ENCODE results near the gene STK32B. TPM values are rescaled to one million over a fixed set of nuclear protein-coding genes. Genes with fewer than 3 reads are reported as not detected.

The STK32B gene
- total and polyA plus RNA-seq, 2 experiments from 2014 or later: 0.71 to 2.3 TPM

GRCh38 chr4:5465529-5465928 is 414.2 kb downstream of the STK32B start:
- H2AFZ ChIP-seq: no peak overlapping the region
- H4K20me1 ChIP-seq (replicated peaks; ENCODE audit: insufficient read depth): no peaks in the 10 kb centered on the region
- ATAC-seq (no peak), DNase-seq (ENCODE audit: low spot score) (no peak)
- no peaks in the 10 kb centered on the region for H3K4me1 ChIP-seq (ENCODE audit: insufficient read depth)
- no peaks in the 10 kb centered on the region for H3K9me3 Mint-ChIP-seq
- no peaks in the 10 kb centered on the region for H3K79me2 ChIP-seq (replicated peaks; ENCODE audit: insufficient read depth)
- H3K9me2 ChIP-seq (ENCODE audit: insufficient read depth): no peaks in the 10 kb centered on the region
- H3K27me3 ChIP-seq (ENCODE audit: insufficient read depth): no peaks in the 10 kb centered on the region
- H3K27me3 Mint-ChIP-seq (ENCODE audit: insufficient read depth, low read depth, poor library complexity): peaks cover 7% of the 10 kb centered on the region
- H3K4me3 Mint-ChIP-seq: no peak overlapping the region
- no peaks in the 10 kb centered on the region for H3F3A ChIP-seq (replicated peaks; ENCODE audit: low read depth)
- TF ChIP-seq ZNF331 (CRISPR knock-in tag; IDR thresholded peaks at IDR 0.05; ENCODE audit: low read depth): no peak
- TF ChIP-seq STAT1 (IDR thresholded peaks at IDR 0.05; ENCODE audit: unreplicated experiment): no peak
- TF ChIP-seq POLR2AphosphoS5 (IDR thresholded peaks at IDR 0.05; ENCODE audit: low read depth): no peak
- no peak for TF ChIP-seq REST (IDR thresholded peaks at IDR 0.05; ENCODE audit: unreplicated experiment)
- TF ChIP-seq ZNF462 (CRISPR knock-in tag; IDR thresholded peaks at IDR 0.05): no peak
- TF ChIP-seq NANOG (IDR thresholded peaks at IDR 0.05; ENCODE audit: borderline replicate concordance): no peak
- TF ChIP-seq ZNF114 (CRISPR knock-in tag; IDR thresholded peaks at IDR 0.05): no peak
- no peak for TF ChIP-seq EZH2 (IDR thresholded peaks at IDR 0.05; ENCODE audit: low read depth, unreplicated experiment)
- TF ChIP-seq CTCF (conservative IDR thresholded peaks at IDR 0.05; ENCODE audit: low read depth in 2 of 2): no peak
- TF ChIP-seq EZH2phosphoT487 (IDR thresholded peaks at IDR 0.05; ENCODE audit: unreplicated experiment): no peak
- no peak for TF ChIP-seq JUNB (IDR thresholded peaks at IDR 0.05; ENCODE audit: unreplicated experiment)
- TF ChIP-seq ETS1 (IDR thresholded peaks at IDR 0.05): no peak
- no peak for TF ChIP-seq CREB1 (CRISPR knock-in tag; IDR thresholded peaks at IDR 0.05; ENCODE audit: low read depth)
- no peak overlapping the region for H3K4me3 ChIP-seq
- no peak overlapping the region for H3K27ac Mint-ChIP-seq
- no peak overlapping the region for H3K27ac ChIP-seq (ENCODE audit: low read depth)
- no peaks in the 10 kb centered on the region for H3K36me3 ChIP-seq (ENCODE audit: insufficient read depth)
- no peaks in the 10 kb centered on the region for H3K36me3 Mint-ChIP-seq (ENCODE audit: low read depth)
- peaks cover 10% of the 10 kb centered on the region; the same call in 2 of the 3 replicates for H3K4me1 Mint-ChIP-seq
- H3K4me2 ChIP-seq: no peak overlapping the region
